Measurements from ENCODE around the gene TMEM273.

TMEM273 gene

GRCh38 chr10:49184642-49185111 is 3.5 kb downstream of the TMEM273 start:
- TF ChIP-seq ZBTB7A (IDR thresholded peaks at IDR 0.05; ENCODE audit: low read depth) (no peak), YY1 (IDR thresholded peaks at IDR 0.05; ENCODE audit: low read depth) (no peak), NFIC (IDR thresholded peaks at IDR 0.05) (no peak), EP300 (IDR thresholded peaks at IDR 0.05; ENCODE audit: borderline replicate concordance) (no peak), USF1 (IDR thresholded peaks at IDR 0.05) (no peak)

- TF ChIP-seq TCF12 (IDR thresholded peaks at IDR 0.05; ENCODE audit: low read depth) (no peak), TAF1 (IDR thresholded peaks at IDR 0.05; ENCODE audit: low read depth) (no peak), REST (IDR thresholded peaks at IDR 0.05; ENCODE audit: low read depth) (no peak), NFIC (IDR thresholded peaks at IDR 0.05) (no peak), CEBPB (IDR thresholded peaks at IDR 0.05) (no peak), FOXM1 (IDR thresholded peaks at IDR 0.05; ENCODE audit: borderline replicate concordance, low read depth) (no peak)
These were observed 4.3 kb downstream of the TMEM273 start for GRCh38 chr10:49183596-49184542.

GRCh38 chr10:49182776-49183175 is 5.4 kb downstream of the TMEM273 start:
- TF ChIP-seq YY1 (IDR thresholded peaks at IDR 0.05; ENCODE audit: low read depth), result no peak
- no peak for TF ChIP-seq EGR1 (IDR thresholded peaks at IDR 0.05)
- no peak for TF ChIP-seq CREB1 (IDR thresholded peaks at IDR 0.05; ENCODE audit: low read depth)
- no peak for TF ChIP-seq TCF12 (IDR thresholded peaks at IDR 0.05; ENCODE audit: low read depth)
- TF ChIP-seq FOXM1 (IDR thresholded peaks at IDR 0.05; ENCODE audit: borderline replicate concordance, low read depth), result no peak
- TF ChIP-seq NFIC (IDR thresholded peaks at IDR 0.05), result no peak
- no peak for TF ChIP-seq TEAD4 (IDR thresholded peaks at IDR 0.05)
- no peak for TF ChIP-seq CEBPB (IDR thresholded peaks at IDR 0.05)
- no peak for TF ChIP-seq EP300 (IDR thresholded peaks at IDR 0.05; ENCODE audit: borderline replicate concordance)
- no peak for TF ChIP-seq RAD21 (IDR thresholded peaks at IDR 0.05; ENCODE audit: low read depth)
- TF ChIP-seq ZBTB7A (IDR thresholded peaks at IDR 0.05; ENCODE audit: low read depth), result no peak

- TF ChIP-seq EP300 (IDR thresholded peaks at IDR 0.05; ENCODE audit: borderline replicate concordance) (no peak), RAD21 (IDR thresholded peaks at IDR 0.05; ENCODE audit: low read depth) (no peak), REST (IDR thresholded peaks at IDR 0.05; ENCODE audit: low read depth) (no peak), MAX (IDR thresholded peaks at IDR 0.05) (no peak), ZBTB7A (IDR thresholded peaks at IDR 0.05; ENCODE audit: low read depth) (no peak), NFIC (IDR thresholded peaks at IDR 0.05) (no peak), TCF12 (IDR thresholded peaks at IDR 0.05; ENCODE audit: low read depth) (no peak), EGR1 (IDR thresholded peaks at IDR 0.05) (no peak), TEAD4 (IDR thresholded peaks at IDR 0.05) (no peak), CEBPB (IDR thresholded peaks at IDR 0.05) (no peak), TAF1 (IDR thresholded peaks at IDR 0.05; ENCODE audit: low read depth) (no peak), FOXM1 (IDR thresholded peaks at IDR 0.05; ENCODE audit: borderline replicate concordance, low read depth) (no peak), USF1 (IDR thresholded peaks at IDR 0.05) (no peak), CREB1 (IDR thresholded peaks at IDR 0.05; ENCODE audit: low read depth) (no peak), YY1 (IDR thresholded peaks at IDR 0.05; ENCODE audit: low read depth) (no peak)
These were observed 7.7 kb downstream of the TMEM273 start for GRCh38 chr10:49180444-49180860.

GRCh38 chr10:49179699-49180443 is 8.3 kb downstream of the TMEM273 start:
- TF ChIP-seq EGR1 (IDR thresholded peaks at IDR 0.05) (no peak), TAF1 (IDR thresholded peaks at IDR 0.05; ENCODE audit: low read depth) (no peak), FOXM1 (IDR thresholded peaks at IDR 0.05; ENCODE audit: borderline replicate concordance, low read depth) (no peak), ZBTB7A (IDR thresholded peaks at IDR 0.05; ENCODE audit: low read depth) (no peak), NFIC (IDR thresholded peaks at IDR 0.05) (no peak), CREB1 (IDR thresholded peaks at IDR 0.05; ENCODE audit: low read depth) (no peak), MAX (IDR thresholded peaks at IDR 0.05) (no peak), CEBPB (IDR thresholded peaks at IDR 0.05) (no peak), EP300 (IDR thresholded peaks at IDR 0.05; ENCODE audit: borderline replicate concordance) (no peak), TEAD4 (IDR thresholded peaks at IDR 0.05) (no peak), YY1 (IDR thresholded peaks at IDR 0.05; ENCODE audit: low read depth) (no peak), TCF12 (IDR thresholded peaks at IDR 0.05; ENCODE audit: low read depth) (no peak), REST (IDR thresholded peaks at IDR 0.05; ENCODE audit: low read depth) (no peak), RAD21 (IDR thresholded peaks at IDR 0.05; ENCODE audit: low read depth) (no peak), USF1 (IDR thresholded peaks at IDR 0.05) (no peak)
